SK-N-SH (cell line): ENCODE data around the gene SHISA5.

Experiments
- ELF1 ChIP-seq: IDR thresholded peaks from 2 replicates; pipeline ENCODE4 v1.4.0; 2012
- FOXJ3 ChIP-seq: sonication (generic); formaldehyde crosslinking; IDR thresholded peaks from 2 replicates; pipeline ENCODE4 v1.5.1; 2020; ENCODE audit warnings: mild to moderate bottlenecking, missing genetic modification reagents
- FOXM1 ChIP-seq: IDR thresholded peaks from 2 replicates; pipeline ENCODE4 v1.4.0; 2012; ENCODE audit warnings: low read depth, mild to moderate bottlenecking
- MXI1 ChIP-seq: IDR thresholded peaks from 2 replicates; pipeline ENCODE4 v1.6.1; 2012; ENCODE audit warnings: mild to moderate bottlenecking, low read depth, low read length, improper control_type of control experiment
- RAD21 ChIP-seq: IDR thresholded peaks from 2 replicates; pipeline ENCODE4 v1.6.1; 2012; ENCODE audit warnings: mild to moderate bottlenecking, low read length
- TF ChIP-seq, protein P1 (sequence below): fragments of 200-600 bp; sonication (generic); IDR thresholded peaks from 2 replicates; pipeline ENCODE4 v1.6.1; 2017; ENCODE audit warnings: antibody characterized with exemption, mild to moderate bottlenecking, moderate library complexity

DNA sequence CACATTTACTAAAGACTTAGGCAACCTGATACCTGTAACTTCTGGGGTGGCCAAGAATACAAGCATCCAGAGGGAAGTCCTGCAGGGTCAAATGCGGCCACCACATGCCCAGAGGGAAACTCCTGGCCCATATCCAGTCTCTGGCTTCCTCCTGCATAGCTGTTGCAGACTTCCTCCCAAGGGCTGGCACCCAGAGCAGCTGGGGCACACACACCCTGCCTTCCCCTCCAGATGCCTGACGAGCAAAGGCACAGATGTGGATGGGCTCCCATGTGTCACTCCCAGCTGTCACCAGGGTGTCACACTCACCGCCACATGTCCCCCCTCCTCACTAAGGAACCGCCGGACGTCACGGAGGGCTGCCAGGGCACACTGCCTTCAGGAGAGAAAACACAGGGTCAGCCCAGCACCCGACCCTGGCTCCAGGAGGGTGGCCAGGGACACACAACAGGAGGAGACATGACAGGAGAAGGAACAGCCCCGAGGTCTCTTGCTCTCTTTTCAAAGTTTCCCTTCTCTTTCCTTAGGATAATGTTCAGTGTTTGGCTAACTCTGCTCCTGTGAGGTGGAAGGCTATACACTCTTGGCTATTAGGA lies 39.4 kb upstream of the SHISA5 start:
- TF ChIP-seq, protein P1, sequence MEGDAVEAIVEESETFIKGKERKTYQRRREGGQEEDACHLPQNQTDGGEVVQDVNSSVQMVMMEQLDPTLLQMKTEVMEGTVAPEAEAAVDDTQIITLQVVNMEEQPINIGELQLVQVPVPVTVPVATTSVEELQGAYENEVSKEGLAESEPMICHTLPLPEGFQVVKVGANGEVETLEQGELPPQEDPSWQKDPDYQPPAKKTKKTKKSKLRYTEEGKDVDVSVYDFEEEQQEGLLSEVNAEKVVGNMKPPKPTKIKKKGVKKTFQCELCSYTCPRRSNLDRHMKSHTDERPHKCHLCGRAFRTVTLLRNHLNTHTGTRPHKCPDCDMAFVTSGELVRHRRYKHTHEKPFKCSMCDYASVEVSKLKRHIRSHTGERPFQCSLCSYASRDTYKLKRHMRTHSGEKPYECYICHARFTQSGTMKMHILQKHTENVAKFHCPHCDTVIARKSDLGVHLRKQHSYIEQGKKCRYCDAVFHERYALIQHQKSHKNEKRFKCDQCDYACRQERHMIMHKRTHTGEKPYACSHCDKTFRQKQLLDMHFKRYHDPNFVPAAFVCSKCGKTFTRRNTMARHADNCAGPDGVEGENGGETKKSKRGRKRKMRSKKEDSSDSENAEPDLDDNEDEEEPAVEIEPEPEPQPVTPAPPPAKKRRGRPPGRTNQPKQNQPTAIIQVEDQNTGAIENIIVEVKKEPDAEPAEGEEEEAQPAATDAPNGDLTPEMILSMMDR, result no peak
- TF ChIP-seq FOXJ3 (CRISPR knock-in tag) (no peak), RAD21 (no peak), MXI1 (peak; percentile 96), ELF1 (no peak), FOXM1 (no peak)
